GM12874 (cell line): Measurements from ENCODE around the gene KIF1A.

Experiments used
- TF ChIP-seq, protein P1 (sequence below): IDR thresholded peaks from 2 replicates; pipeline ENCODE4 v1.5.1; 2011; ENCODE audit warnings: low read depth, mild to moderate bottlenecking, control low read depth, low read length, moderate library complexity; ENCODE audit not compliant: insufficient read depth

Gene KIF1A

DNA sequence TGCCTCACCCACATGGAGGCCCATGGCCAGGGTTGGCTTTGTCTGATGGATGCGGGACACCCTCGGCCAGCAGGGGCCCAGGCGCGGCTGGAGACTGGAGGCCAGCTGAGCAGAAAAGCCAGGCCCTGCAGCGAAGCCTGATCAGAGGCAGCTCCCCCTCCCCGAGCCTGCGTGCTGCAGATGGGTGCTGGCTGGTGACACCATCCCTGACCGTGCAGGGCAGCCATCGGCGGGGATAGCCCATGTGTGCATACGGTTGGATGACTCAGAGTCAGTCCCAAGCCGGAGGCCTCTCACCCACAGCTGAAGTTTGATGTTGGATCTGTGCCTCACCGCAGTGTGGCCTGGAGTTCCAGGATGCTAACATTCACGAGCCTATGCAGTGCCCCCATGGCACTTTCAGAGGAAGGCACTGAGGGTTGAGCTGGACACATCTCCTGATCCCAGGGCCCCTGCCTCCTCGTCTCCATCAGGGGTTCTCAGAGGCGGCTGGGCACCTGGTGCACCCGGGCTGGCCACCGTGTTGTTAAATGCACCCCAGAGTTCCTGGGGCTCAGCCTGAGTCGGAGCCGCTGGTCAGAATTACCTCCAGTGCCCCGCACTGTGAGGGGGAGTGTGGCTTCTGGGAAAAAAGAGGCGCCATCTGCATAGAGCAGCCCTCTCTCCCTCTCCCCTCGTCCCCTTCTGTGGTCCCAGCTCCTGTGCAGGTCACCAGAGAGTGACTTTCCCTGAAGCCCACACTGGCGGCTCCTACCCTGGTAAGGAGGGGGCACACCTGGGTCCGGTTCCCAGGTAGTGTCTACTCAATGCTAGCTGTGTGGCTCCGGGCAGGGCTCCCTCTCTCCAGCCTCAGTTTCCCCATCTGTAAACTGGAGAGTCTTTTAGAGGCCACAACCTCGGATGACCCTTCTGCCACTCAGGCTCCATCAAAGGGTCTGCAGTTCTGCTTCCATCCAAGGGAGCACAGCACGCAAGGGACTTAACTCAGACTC, 19.4 kb upstream of the KIF1A start:
- TF ChIP-seq, protein P1, sequence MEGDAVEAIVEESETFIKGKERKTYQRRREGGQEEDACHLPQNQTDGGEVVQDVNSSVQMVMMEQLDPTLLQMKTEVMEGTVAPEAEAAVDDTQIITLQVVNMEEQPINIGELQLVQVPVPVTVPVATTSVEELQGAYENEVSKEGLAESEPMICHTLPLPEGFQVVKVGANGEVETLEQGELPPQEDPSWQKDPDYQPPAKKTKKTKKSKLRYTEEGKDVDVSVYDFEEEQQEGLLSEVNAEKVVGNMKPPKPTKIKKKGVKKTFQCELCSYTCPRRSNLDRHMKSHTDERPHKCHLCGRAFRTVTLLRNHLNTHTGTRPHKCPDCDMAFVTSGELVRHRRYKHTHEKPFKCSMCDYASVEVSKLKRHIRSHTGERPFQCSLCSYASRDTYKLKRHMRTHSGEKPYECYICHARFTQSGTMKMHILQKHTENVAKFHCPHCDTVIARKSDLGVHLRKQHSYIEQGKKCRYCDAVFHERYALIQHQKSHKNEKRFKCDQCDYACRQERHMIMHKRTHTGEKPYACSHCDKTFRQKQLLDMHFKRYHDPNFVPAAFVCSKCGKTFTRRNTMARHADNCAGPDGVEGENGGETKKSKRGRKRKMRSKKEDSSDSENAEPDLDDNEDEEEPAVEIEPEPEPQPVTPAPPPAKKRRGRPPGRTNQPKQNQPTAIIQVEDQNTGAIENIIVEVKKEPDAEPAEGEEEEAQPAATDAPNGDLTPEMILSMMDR = no peak

DNA sequence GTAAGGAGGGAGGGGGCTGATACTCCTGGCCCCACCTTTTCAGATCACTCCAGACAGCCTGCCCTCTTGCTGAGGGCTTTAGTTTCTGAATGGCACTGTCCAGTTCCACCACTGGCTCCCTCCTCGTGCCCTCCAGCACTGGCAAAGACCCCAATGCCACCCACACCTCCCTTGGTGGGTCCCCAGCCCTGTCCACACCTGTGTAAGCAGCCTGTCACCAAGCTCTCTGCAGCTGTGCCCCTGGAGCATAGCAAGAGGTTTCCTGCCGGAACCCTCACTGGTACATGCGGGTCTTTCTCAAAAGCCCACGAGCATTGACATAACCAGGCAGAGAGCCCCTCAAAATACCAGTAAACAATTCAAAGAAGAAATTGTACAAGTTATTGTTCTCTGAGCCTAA, 17.6 kb upstream of the KIF1A start:
- TF ChIP-seq, protein P1 = no peak

DNA sequence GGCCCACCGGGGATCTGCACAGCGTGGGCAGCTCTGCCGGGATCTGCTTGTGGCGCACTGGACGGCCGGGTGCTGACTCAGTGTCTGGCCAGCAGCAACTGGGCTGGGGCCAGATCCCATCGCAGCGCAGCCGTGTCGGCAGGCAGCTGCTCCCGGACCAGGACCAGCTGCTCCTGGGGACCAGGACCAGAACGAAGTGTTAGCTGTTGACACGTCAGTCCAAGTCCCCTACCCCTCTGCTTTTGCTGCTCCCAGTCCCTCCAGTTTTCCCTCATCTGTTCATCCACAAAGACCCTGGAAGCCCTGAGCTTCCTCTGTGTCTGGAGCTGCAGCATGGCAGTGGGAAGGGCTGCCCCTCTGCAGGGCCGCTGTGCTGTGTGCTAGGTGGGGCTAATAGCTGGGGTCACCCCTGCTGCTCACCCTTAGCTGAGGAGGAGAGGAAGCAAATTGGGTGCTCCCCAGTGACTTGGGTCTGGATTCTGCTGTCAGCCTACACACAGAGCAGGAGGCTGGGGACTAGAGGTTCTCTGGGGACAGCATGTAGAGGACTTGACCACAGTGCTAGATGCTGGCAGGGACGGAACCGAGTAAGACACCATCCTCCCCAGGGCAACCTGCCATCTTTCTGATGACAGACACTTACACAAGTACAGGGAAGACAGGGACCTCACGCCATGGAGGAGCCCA, 16.9 kb upstream of the KIF1A start:
- TF ChIP-seq, protein P1 = no peak

DNA sequence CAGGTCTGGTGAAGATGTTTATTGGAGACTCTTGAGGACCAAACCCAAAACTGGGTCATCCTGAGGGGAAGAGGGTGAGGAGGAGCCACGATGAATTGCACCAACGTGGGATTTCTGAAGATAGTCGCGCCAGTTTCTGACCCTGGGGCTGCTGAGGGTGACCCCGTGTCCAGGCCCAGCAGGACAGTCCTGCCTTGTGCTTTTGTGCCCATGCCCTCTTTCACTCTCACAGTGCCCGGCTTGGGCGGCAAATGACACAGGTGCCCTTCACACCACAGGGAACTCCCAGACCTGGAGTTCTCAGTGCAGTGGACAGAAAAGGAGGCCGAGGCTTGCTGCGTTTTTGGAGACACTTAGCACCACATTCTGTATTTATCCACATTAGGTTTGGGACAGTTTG, 15.5 kb upstream of the KIF1A start:
- TF ChIP-seq, protein P1 = no peak

DNA sequence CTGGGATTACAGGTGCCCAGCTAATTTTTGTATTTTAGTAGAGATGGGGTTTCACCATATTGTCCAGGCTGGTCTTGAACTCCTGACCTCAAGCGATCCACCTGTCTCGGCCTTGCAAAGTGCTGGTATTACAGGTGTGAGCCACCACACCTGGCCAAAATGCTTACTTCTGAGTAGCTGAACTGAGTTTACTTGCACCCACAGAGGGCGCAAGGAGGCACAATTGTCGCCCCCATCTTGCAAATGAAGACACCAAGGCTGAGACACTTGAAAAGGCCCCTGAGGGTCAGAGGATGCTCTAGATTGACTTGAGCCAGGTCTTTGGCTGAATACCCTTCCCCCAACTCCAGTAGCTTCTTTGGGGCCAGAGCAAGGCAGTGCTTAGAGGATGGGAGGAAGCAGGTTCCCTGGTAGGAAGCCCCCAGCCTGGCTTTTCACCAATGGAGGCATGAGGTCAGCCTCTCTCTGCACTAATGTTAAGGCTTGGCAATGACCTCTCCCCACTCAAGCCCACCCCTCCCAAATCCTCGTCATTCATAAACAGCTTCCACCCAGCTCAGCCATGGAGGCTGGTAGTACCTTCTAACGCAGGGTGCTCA, 14.5 kb upstream of the KIF1A start:
- TF ChIP-seq, protein P1 = no peak

DNA sequence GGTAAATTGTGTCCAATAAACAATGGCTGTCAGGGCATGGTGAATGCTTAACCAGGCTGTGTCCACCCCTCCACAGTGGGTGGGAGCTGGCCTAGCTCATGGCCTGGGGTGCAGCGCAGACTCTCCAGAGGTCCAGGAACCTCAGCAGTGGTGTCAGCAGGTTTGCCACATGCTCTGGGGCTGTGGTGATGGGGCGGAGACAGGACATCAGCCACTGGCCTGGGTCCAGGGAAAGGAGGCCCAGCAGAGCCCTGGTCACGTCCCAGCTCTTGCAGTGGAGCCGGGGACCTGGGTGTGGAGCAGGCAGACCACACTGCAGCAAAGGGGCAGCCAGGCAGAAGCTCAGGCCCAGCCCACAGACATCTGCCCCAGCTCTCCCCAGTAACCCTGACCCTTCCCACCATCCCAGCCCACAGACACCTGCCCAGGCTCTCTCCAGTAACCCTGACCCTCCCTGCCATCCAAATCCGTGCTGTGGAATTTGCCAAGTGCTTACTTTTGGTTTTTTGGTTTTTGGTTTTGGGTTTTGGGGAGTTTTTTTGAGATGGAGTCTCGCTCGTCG, 13.8 kb upstream of the KIF1A start:
- TF ChIP-seq, protein P1 = no peak
